PFSK-1 (cell line): ENCODE results near the gene PHACTR3.

ENCODE experiments used
- FOXP2 ChIP-seq: optimal IDR thresholded peaks from 2 replicates; pipeline ENCODE3; 2011; ENCODE audit warnings: borderline replicate concordance, control low read depth, inconsistent platforms; ENCODE audit not compliant: insufficient read depth; ENCODE audit errors: extremely low read length, extremely low read depth
- POLR2AphosphoS5 ChIP-seq: IDR thresholded peaks from 2 replicates; pipeline ENCODE4 v1.6.1; 2012; ENCODE audit warnings: low read depth, mild to moderate bottlenecking, control low read depth, low read length, moderate library complexity
- SIN3A ChIP-seq: IDR thresholded peaks from 2 replicates; pipeline ENCODE4 v1.6.1; 2012; ENCODE audit warnings: mild to moderate bottlenecking, low read length, moderate library complexity, borderline replicate concordance; ENCODE audit not compliant: insufficient read depth
- TAF1 ChIP-seq: IDR thresholded peaks from 2 replicates; pipeline ENCODE4 v1.6.1; 2012; ENCODE audit warnings: low read length, control low read depth, borderline replicate concordance; ENCODE audit not compliant: insufficient read depth
- TF ChIP-seq, protein P1 (sequence below), 2 experiments: IDR thresholded peaks; 2 replicates each; pipeline versions ENCODE4 v1.6.1 to v1.8.0; 2011 to 2012; ENCODE audit warnings: low read depth in 2 of 2, low read length in 2 of 2, control low read depth in 1 of 2, inconsistent platforms in 1 of 2, mild to moderate bottlenecking in 1 of 2, moderate library complexity in 1 of 2; ENCODE audit not compliant: insufficient read depth in 1 of 2

PHACTR3 gene

GRCh38 chr20:59666586-59666985 is 62.2 kb downstream of the PHACTR3 start:
- no peak for TF ChIP-seq POLR2AphosphoS5

DNA sequence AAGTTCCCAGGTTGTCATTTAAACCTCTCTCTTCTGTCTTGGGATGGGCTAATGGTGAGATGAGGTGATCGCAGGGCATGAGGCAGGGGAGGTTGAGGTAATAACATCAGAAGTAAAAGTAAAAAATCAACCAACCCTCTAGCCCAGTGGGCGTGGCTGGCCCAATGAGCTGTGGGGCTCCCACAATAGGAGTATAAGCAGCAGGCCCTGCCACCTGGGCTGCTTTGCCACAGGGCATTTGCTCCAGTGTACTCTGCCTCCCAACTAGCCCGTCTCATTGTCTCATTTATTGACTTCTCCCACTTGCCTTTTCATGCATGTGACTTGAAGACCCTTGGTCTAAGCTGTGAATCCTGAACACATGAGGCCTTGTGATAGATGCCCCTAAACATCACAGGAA is 62.8 kb downstream of the PHACTR3 start:
- TF ChIP-seq SIN3A (no peak), FOXP2 (no peak), POLR2AphosphoS5 (no peak), TAF1 (no peak)
- TF ChIP-seq, protein P1, sequence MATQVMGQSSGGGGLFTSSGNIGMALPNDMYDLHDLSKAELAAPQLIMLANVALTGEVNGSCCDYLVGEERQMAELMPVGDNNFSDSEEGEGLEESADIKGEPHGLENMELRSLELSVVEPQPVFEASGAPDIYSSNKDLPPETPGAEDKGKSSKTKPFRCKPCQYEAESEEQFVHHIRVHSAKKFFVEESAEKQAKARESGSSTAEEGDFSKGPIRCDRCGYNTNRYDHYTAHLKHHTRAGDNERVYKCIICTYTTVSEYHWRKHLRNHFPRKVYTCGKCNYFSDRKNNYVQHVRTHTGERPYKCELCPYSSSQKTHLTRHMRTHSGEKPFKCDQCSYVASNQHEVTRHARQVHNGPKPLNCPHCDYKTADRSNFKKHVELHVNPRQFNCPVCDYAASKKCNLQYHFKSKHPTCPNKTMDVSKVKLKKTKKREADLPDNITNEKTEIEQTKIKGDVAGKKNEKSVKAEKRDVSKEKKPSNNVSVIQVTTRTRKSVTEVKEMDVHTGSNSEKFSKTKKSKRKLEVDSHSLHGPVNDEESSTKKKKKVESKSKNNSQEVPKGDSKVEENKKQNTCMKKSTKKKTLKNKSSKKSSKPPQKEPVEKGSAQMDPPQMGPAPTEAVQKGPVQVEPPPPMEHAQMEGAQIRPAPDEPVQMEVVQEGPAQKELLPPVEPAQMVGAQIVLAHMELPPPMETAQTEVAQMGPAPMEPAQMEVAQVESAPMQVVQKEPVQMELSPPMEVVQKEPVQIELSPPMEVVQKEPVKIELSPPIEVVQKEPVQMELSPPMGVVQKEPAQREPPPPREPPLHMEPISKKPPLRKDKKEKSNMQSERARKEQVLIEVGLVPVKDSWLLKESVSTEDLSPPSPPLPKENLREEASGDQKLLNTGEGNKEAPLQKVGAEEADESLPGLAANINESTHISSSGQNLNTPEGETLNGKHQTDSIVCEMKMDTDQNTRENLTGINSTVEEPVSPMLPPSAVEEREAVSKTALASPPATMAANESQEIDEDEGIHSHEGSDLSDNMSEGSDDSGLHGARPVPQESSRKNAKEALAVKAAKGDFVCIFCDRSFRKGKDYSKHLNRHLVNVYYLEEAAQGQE (IDR thresholded peaks at IDR 0.05; ENCODE audit: insufficient read depth in 1 of 2, low read depth in 2 of 2, low read length in 2 of 2) = no peak

DNA sequence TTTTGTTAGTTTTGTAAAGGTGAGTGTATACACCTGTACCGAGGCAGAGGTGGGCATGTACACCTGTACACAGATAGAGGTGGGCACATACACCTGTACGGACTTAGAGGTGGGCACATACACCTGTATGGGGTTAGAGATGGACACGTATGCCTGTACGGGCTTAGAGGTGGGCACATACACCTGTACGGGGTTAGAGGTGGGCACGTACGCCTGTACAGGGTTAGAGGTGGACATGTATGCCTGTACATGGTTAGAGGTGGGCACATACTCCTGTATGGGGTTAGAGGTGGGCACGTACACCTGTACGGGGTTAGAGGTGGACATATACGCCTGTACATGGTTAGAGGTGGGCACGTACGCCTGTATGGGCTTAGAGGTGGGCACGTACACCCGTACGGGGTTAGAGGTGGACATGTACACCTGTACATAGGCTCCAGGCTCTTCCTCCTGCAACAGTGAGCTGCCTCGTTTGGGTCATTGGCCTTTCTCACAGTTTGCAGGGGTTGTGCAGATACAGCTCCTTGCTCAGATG is 63.7 kb downstream of the PHACTR3 start:
- TF ChIP-seq, protein P1 (IDR thresholded peaks at IDR 0.05; ENCODE audit: insufficient read depth in 1 of 2, low read depth in 2 of 2, low read length in 2 of 2) = no peak

DNA sequence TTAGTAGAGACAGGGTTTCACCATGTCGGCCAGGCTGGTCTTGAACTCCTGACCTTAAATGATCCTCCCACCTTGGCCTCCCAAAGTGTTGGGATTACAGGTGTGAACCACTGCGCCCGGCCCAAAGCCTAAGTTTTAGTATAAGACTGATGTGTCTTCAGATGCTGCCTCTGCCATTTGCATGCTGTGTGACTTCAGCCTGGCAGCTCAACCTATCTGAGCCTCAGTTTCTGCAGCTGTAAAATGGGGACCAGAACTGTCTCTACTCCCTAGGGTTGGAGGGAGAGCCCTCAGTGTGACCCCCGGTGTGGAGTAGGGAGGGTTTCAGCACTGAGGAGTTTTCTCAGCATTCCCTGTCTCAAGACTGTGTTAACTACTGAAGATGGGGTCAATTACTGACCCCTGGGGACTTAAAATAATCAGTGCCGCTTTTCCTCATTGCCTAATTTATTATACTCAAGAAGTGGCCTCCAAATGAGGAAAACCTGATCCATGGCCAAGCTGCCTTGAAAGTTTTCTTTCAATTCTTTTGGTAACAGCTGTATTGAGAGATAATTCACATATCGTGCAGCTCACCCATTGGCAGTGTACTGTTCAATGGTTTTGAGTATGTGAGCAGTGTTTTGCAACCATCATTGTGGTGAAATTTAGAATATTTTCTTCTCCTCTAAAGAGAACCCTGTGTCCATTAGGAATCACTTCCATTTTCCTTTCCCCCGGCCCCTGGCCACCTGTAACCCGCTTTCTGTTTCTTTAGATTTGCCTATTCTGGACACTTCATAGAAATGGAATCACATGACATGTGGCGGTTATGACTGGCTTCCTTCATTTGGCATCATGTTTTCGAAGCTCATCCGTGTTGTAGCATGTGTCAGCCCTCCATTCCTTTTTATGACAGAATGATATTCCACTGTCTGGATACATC is 64.8 kb downstream of the PHACTR3 start:
- no peak for TF ChIP-seq POLR2AphosphoS5
- TF ChIP-seq, protein P1 (IDR thresholded peaks at IDR 0.05; ENCODE audit: insufficient read depth in 1 of 2, low read depth in 2 of 2, low read length in 2 of 2) = no peak
- no peak for TF ChIP-seq SIN3A
- no peak for TF ChIP-seq TAF1
- TF ChIP-seq FOXP2 = no peak

- no peak for TF ChIP-seq POLR2AphosphoS5
- TF ChIP-seq SIN3A = no peak
- no peak for TF ChIP-seq TAF1
- TF ChIP-seq, protein P1 (IDR thresholded peaks at IDR 0.05; ENCODE audit: insufficient read depth in 1 of 2, low read depth in 2 of 2, low read length in 2 of 2) = no peak
- no peak for TF ChIP-seq FOXP2
Measured at GRCh38 chr20:59670786-59671492, 66.6 kb downstream of the PHACTR3 start.
